ENCODE data around the gene ZNF768.

The ZNF768 gene

GRCh38 chr16:30518552-30518951 is 7.8 kb downstream of the ZNF768 start:
- Mint-ChIP-seq H3K4me1 (ENCODE audit: low read depth) (peaks cover 6% of the 10 kb centered on the region), H3K27me3 (ENCODE audit: low read depth) (no peaks in the 10 kb centered on the region), H3K27ac (no peak overlapping the region), H3K36me3 (ENCODE audit: low read depth) (peaks cover 63% of the 10 kb centered on the region), H3K9me3 (no peaks in the 10 kb centered on the region), H3K4me3 (no peak overlapping the region)

GRCh38 chr16:30515275-30515674 is 11.1 kb downstream of the ZNF768 start:
- Mint-ChIP-seq H3K4me3 (no peak overlapping the region), H3K27me3 (ENCODE audit: low read depth) (no peaks in the 10 kb centered on the region), H3K4me1 (ENCODE audit: low read depth) (peaks cover 10% of the 10 kb centered on the region), H3K27ac (no peak overlapping the region), H3K9me3 (no peaks in the 10 kb centered on the region), H3K36me3 (ENCODE audit: low read depth) (peaks cover 71% of the 10 kb centered on the region)

- no peak overlapping the region for H3K27ac Mint-ChIP-seq
- peaks cover 5% of the 10 kb centered on the region for H3K4me1 Mint-ChIP-seq (ENCODE audit: low read depth)
- H3K4me3 Mint-ChIP-seq = no peak overlapping the region
- no peaks in the 10 kb centered on the region for H3K27me3 Mint-ChIP-seq (ENCODE audit: low read depth)
- peaks cover 59% of the 10 kb centered on the region for H3K36me3 Mint-ChIP-seq (ENCODE audit: low read depth)
- H3K9me3 Mint-ChIP-seq = no peaks in the 10 kb centered on the region
Measured at GRCh38 chr16:30511509-30511908, 14.9 kb downstream of the ZNF768 start.

- no peaks in the 10 kb centered on the region for H3K9me3 Mint-ChIP-seq
- H3K27me3 Mint-ChIP-seq (ENCODE audit: low read depth) = no peaks in the 10 kb centered on the region
- H3K4me3 Mint-ChIP-seq = no peak overlapping the region
- peaks cover 6% of the 10 kb centered on the region for H3K4me1 Mint-ChIP-seq (ENCODE audit: low read depth)
- H3K36me3 Mint-ChIP-seq (ENCODE audit: low read depth) = peaks cover 53% of the 10 kb centered on the region
- no peak overlapping the region for H3K27ac Mint-ChIP-seq
Measured at GRCh38 chr16:30510376-30510938, 15.9 kb downstream of the ZNF768 start.

GRCh38 chr16:30509081-30509765 is 17.1 kb downstream of the ZNF768 start:
- peaks cover 6% of the 10 kb centered on the region for H3K4me1 Mint-ChIP-seq (ENCODE audit: low read depth)
- no peaks in the 10 kb centered on the region for H3K27me3 Mint-ChIP-seq (ENCODE audit: low read depth)
- H3K27ac Mint-ChIP-seq = peak overlapping the region; percentile 31
- H3K4me3 Mint-ChIP-seq = no peak overlapping the region
- H3K9me3 Mint-ChIP-seq = no peaks in the 10 kb centered on the region
- H3K36me3 Mint-ChIP-seq (ENCODE audit: low read depth) = peaks cover 51% of the 10 kb centered on the region

- Mint-ChIP-seq H3K27ac (no peak overlapping the region), H3K4me3 (no peak overlapping the region), H3K27me3 (ENCODE audit: low read depth) (no peaks in the 10 kb centered on the region), H3K4me1 (ENCODE audit: low read depth) (peaks cover 11% of the 10 kb centered on the region), H3K9me3 (no peaks in the 10 kb centered on the region), H3K36me3 (ENCODE audit: low read depth) (peaks cover 31% of the 10 kb centered on the region)
Measured at GRCh38 chr16:30503403-30504296, 22.7 kb downstream of the ZNF768 start.

- H3K4me1 Mint-ChIP-seq (ENCODE audit: low read depth) = peaks cover 11% of the 10 kb centered on the region
- no peaks in the 10 kb centered on the region for H3K27me3 Mint-ChIP-seq (ENCODE audit: low read depth)
- no peaks in the 10 kb centered on the region for H3K9me3 Mint-ChIP-seq
- no peak overlapping the region for H3K4me3 Mint-ChIP-seq
- H3K36me3 Mint-ChIP-seq (ENCODE audit: low read depth) = peaks cover 32% of the 10 kb centered on the region
- H3K27ac Mint-ChIP-seq = no peak overlapping the region
Measured at GRCh38 chr16:30499284-30499683, 27.1 kb downstream of the ZNF768 start.

- Mint-ChIP-seq H3K27me3 (ENCODE audit: low read depth) (no peaks in the 10 kb centered on the region), H3K4me1 (ENCODE audit: low read depth) (peaks cover 21% of the 10 kb centered on the region), H3K9me3 (no peaks in the 10 kb centered on the region), H3K36me3 (ENCODE audit: low read depth) (peaks cover 43% of the 10 kb centered on the region), H3K27ac (peak overlapping the region; percentile 24), H3K4me3 (no peak overlapping the region)
Measured at GRCh38 chr16:30494709-30495108, 31.7 kb downstream of the ZNF768 start.

GRCh38 chr16:30493941-30494488 is 32.4 kb downstream of the ZNF768 start:
- H3K9me3 Mint-ChIP-seq = no peaks in the 10 kb centered on the region
- H3K27ac Mint-ChIP-seq = no peak overlapping the region
- peaks cover 45% of the 10 kb centered on the region for H3K36me3 Mint-ChIP-seq (ENCODE audit: low read depth)
- H3K27me3 Mint-ChIP-seq (ENCODE audit: low read depth) = no peaks in the 10 kb centered on the region
- H3K4me1 Mint-ChIP-seq (ENCODE audit: low read depth) = peaks cover 19% of the 10 kb centered on the region
- H3K4me3 Mint-ChIP-seq = no peak overlapping the region

GRCh38 chr16:30491744-30492308 is 34.5 kb downstream of the ZNF768 start:
- Mint-ChIP-seq H3K36me3 (ENCODE audit: low read depth) (peaks cover 53% of the 10 kb centered on the region), H3K27ac (peak overlapping the region; percentile 73), H3K4me3 (no peak overlapping the region), H3K9me3 (no peaks in the 10 kb centered on the region), H3K4me1 (ENCODE audit: low read depth) (peaks cover 23% of the 10 kb centered on the region), H3K27me3 (ENCODE audit: low read depth) (no peaks in the 10 kb centered on the region)

GRCh38 chr16:30491229-30491628 is 35.1 kb downstream of the ZNF768 start:
- H3K4me1 Mint-ChIP-seq (ENCODE audit: low read depth) = peaks cover 26% of the 10 kb centered on the region
- no peaks in the 10 kb centered on the region for H3K9me3 Mint-ChIP-seq
- peak overlapping the region; percentile 62 for H3K27ac Mint-ChIP-seq
- no peak overlapping the region for H3K4me3 Mint-ChIP-seq
- H3K36me3 Mint-ChIP-seq (ENCODE audit: low read depth) = peaks cover 56% of the 10 kb centered on the region
- no peaks in the 10 kb centered on the region for H3K27me3 Mint-ChIP-seq (ENCODE audit: low read depth)

GRCh38 chr16:30490210-30490609 is 36.2 kb downstream of the ZNF768 start:
- peaks cover 57% of the 10 kb centered on the region for H3K36me3 Mint-ChIP-seq (ENCODE audit: low read depth)
- H3K4me1 Mint-ChIP-seq (ENCODE audit: low read depth) = peaks cover 28% of the 10 kb centered on the region
- H3K9me3 Mint-ChIP-seq = no peaks in the 10 kb centered on the region
- no peak overlapping the region for H3K27ac Mint-ChIP-seq
- no peaks in the 10 kb centered on the region for H3K27me3 Mint-ChIP-seq (ENCODE audit: low read depth)
- no peak overlapping the region for H3K4me3 Mint-ChIP-seq

GRCh38 chr16:30488764-30489605 is 37.4 kb downstream of the ZNF768 start:
- H3K9me3 Mint-ChIP-seq = no peaks in the 10 kb centered on the region
- H3K27me3 Mint-ChIP-seq (ENCODE audit: low read depth) = no peaks in the 10 kb centered on the region
- H3K4me1 Mint-ChIP-seq (ENCODE audit: low read depth) = peaks cover 31% of the 10 kb centered on the region
- H3K36me3 Mint-ChIP-seq (ENCODE audit: low read depth) = peaks cover 55% of the 10 kb centered on the region
- H3K27ac Mint-ChIP-seq = peak overlapping the region; percentile 41
- H3K4me3 Mint-ChIP-seq = no peak overlapping the region
